ENCODE data around the gene DPAGT1. TPM values are rescaled to one million over a fixed set of nuclear protein-coding genes. Genes with fewer than 3 reads are reported as not detected.

DPAGT1 gene
- total RNA-seq (48.4 and 62.0 TPM in 2 replicates), polyA plus RNA-seq (203 and 212 TPM in 2 replicates), polyA minus RNA-seq (139 and 143 TPM in 2 replicates), Bru-seq, nascent RNA (percentile 56 among the genes with signal in this experiment), BruChase-seq, experiment 1, labeled RNA remaining after a 6-hour chase (percentile 74 among the genes with signal in this experiment), BruChase-seq, experiment 2, labeled RNA remaining after a 2-hour chase (percentile 69 among the genes with signal in this experiment)
- 61.5 and 62.3 TPM in 2 replicates for polyA plus RNA-seq (2011; cell fraction: cytosol; rRNA removed)
- 193 and 217 TPM in 2 replicates for polyA plus RNA-seq (2011; cell fraction: nucleus; rRNA removed)
- polyA plus RNA-seq (2012) = 48.5 and 55.0 TPM in 2 replicates
- 26.4 TPM for polyA minus RNA-seq (2011; cell fraction: cytosol; rRNA and poly(A)+ RNA removed)
- 47.7 and 59.0 TPM in 2 replicates for polyA minus RNA-seq (2011; cell fraction: nucleus; rRNA and poly(A)+ RNA removed)
- long read RNA-seq, transcript DPAGT1-201 (9 exons, 2,205 nt) = major isoform, 133 of 179 reads
- long read RNA-seq, partial matches to known transcripts = 9 of 179 reads
- long read RNA-seq, other reads (novel, unspliced or antisense) = 32 of 179 reads

DNA sequence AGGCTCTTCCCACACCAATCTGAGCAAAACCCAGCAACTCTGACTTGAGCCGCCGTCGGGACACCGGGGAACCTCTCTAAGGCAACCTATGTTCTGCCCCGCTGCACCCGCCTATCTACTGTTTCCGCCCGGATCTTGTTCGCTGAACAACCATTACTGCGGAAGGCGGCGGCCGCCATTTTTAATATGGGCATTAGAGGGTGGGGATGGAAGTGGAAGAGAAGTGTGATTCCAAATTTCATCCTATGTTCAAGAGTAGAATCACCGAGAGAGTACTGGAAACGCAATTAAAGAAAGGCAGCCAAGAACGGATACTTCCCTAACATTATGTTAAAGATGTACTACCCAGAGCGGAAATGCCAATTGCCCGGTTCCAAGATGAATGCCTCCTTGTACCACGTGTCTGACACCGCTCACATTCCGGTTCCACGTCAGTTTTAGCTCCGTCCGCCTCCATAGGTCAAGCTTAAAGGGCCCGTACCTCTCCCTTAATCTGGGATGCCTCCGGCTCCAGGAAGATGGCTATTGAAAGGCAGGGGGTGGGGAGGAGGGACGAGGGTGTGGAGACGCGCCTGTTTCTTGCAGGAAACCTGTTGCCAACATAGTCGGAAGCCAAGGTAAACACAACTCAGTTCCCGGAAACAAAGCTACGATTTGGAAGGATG, at the start of gene DPAGT1:
Gene DPAGT1 (minus strand): TSS at position 95 of the 665 bp plus-strand sequence. CDS start 198 bp downstream, outside the sequence.
- peak within 1 kb of the TSS; percentile 94 for H3K27ac ChIP-seq (ENCODE audit: insufficient read depth, low read depth, low read length)
- H2AFZ ChIP-seq (ENCODE audit: low read depth, low read length) = peak within 1 kb of the TSS; percentile 65
- TF ChIP-seq, protein P1, sequence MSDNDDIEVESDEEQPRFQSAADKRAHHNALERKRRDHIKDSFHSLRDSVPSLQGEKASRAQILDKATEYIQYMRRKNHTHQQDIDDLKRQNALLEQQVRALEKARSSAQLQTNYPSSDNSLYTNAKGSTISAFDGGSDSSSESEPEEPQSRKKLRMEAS (IDR thresholded peaks at IDR 0.05; ENCODE audit: insufficient read depth, insufficient read length) = peak; percentile 97
- TF ChIP-seq MYC (IDR thresholded peaks at IDR 0.05; ENCODE audit: low read depth, low read length) (peak; percentile 100), GATA2 (IDR thresholded peaks at IDR 0.05; ENCODE audit: insufficient read depth, insufficient read length, low read depth, low read length) (no peak), JUN (IDR thresholded peaks at IDR 0.05; ENCODE audit: borderline replicate concordance, insufficient read depth, insufficient read length, low read depth) (no peak), FOS (IDR thresholded peaks at IDR 0.05; ENCODE audit: borderline replicate concordance, insufficient read depth, low read length) (no peak), POLR2AphosphoS5 (IDR thresholded peaks at IDR 0.05; ENCODE audit: insufficient read depth, low read depth, low read length) (no peak), POLR2A (IDR thresholded peaks at IDR 0.05; ENCODE audit: low read depth, low read length) (no peak), EZH2 (IDR thresholded peaks at IDR 0.05; ENCODE audit: borderline replicate concordance, low read depth, low read length, severe bottlenecking) (no peak)
- TF ChIP-seq, protein P2, sequence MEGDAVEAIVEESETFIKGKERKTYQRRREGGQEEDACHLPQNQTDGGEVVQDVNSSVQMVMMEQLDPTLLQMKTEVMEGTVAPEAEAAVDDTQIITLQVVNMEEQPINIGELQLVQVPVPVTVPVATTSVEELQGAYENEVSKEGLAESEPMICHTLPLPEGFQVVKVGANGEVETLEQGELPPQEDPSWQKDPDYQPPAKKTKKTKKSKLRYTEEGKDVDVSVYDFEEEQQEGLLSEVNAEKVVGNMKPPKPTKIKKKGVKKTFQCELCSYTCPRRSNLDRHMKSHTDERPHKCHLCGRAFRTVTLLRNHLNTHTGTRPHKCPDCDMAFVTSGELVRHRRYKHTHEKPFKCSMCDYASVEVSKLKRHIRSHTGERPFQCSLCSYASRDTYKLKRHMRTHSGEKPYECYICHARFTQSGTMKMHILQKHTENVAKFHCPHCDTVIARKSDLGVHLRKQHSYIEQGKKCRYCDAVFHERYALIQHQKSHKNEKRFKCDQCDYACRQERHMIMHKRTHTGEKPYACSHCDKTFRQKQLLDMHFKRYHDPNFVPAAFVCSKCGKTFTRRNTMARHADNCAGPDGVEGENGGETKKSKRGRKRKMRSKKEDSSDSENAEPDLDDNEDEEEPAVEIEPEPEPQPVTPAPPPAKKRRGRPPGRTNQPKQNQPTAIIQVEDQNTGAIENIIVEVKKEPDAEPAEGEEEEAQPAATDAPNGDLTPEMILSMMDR (IDR thresholded peaks at IDR 0.05; ENCODE audit: extremely low read depth in 1 of 2, insufficient read depth in 1 of 2, low read depth in 1 of 2, low read length in 2 of 2) = no peak
- H3K4me3 ChIP-seq (replicated peaks in 1 of 3; ENCODE audit: insufficient read depth in 1 of 3, low read depth in 1 of 3, low read length in 3 of 3) = peak within 1 kb of the TSS; percentile 81 to 97 (median 86)
- dilution Hi-C loops (cut with MboI; ENCODE audit: extremely low pct_ligation_motif_present, low sequenced_read_pairs) = no loop called here
- no TSS peak for BruUV-seq (replicated peaks)
- no peaks in the 10 kb centered on the region for H3K9me3 ChIP-seq (replicated peaks; ENCODE audit: control insufficient read depth, insufficient read depth, low read length)
- intact Hi-C loops (cut with micrococcal nuclease) = loop anchor here (1.0 to 2.0 kb wide), 5 partner anchors 19 to 219 kb away; partner anchors contain the start of genes HINFP and VPS11
- peaks cover 21% of the 10 kb centered on the region for H3K4me1 ChIP-seq (ENCODE audit: control insufficient read depth, extremely low read depth, insufficient read depth, low read length)
- peak within 1 kb of the TSS; percentile 89 for H3K9ac ChIP-seq (replicated peaks; ENCODE audit: extremely low read depth, insufficient read depth, low read length)
- H4K20me1 ChIP-seq (replicated peaks; ENCODE audit: control insufficient read depth, extremely low read depth, insufficient read depth, low read length) = no peaks in the 10 kb centered on the region
- H3K27me3 ChIP-seq (ENCODE audit: control insufficient read depth in 2 of 2, insufficient read depth in 2 of 2, low read length in 2 of 2) = no peaks in the 10 kb centered on the region
- peaks cover 15% of the 10 kb centered on the region for H3K79me2 ChIP-seq (ENCODE audit: control insufficient read depth, insufficient read depth, low read length)
- ChIA-PET POLR2A (interaction anchor here (0.8 to 1.4 kb wide), 5 partner anchors 11 to 215 kb away, joined by 3 to 7 read pairs (median 3); partner anchors contain the start of genes HINFP, MCAM and VPS11), CTCF (interaction anchor here (0.6 to 2.1 kb wide), 22 partner anchors 10 to 311 kb away, joined by 3 to 27 read pairs (median 6); partner anchors contain the start of genes CBL, HINFP and VPS11)
- peak; percentile 94 for FAIRE-seq
- no peaks in the 10 kb centered on the region for H3K9me1 ChIP-seq (replicated peaks; ENCODE audit: control insufficient read depth, extremely low read depth, insufficient read depth, low read length)
- H3K36me3 ChIP-seq (ENCODE audit: control insufficient read depth in 2 of 2, extremely low read depth in 1 of 2, insufficient read depth in 2 of 2, low read length in 2 of 2) = peaks cover 7 to 14% of the 10 kb centered on the region in 2 experiments
- peak within 1 kb of the TSS; percentile 91 for H3K4me2 ChIP-seq (ENCODE audit: insufficient read depth, low read length)
- peak; percentile 96 for DNase-seq (ENCODE audit: low read depth, low spot score)
